Activated naive CD8-positive, alpha-beta T cell (primary cell): ENCODE results near the gene MPZL1.

Source experiments
- H3K27ac Mint-ChIP-seq: one replicate; pipeline ENCODE4 v1.8.0; 2021; ENCODE audit warnings: mixed read lengths
- H3K27me3 Mint-ChIP-seq: one replicate; pipeline ENCODE4 v1.8.0; 2021; ENCODE audit warnings: mixed read lengths
- H3K36me3 Mint-ChIP-seq: one replicate; pipeline ENCODE4 v1.8.0; 2021; ENCODE audit warnings: mixed read lengths
- H3K4me1 Mint-ChIP-seq: one replicate; pipeline ENCODE4 v1.8.0; 2021; ENCODE audit warnings: low read depth, mixed read lengths
- H3K4me3 Mint-ChIP-seq: one replicate; pipeline ENCODE4 v1.8.0; 2021; ENCODE audit warnings: mild to moderate bottlenecking, mixed read lengths
- H3K9me3 Mint-ChIP-seq: one replicate; pipeline ENCODE4 v1.8.0; 2021; ENCODE audit warnings: low read depth, mixed read lengths

Gene MPZL1

DNA sequence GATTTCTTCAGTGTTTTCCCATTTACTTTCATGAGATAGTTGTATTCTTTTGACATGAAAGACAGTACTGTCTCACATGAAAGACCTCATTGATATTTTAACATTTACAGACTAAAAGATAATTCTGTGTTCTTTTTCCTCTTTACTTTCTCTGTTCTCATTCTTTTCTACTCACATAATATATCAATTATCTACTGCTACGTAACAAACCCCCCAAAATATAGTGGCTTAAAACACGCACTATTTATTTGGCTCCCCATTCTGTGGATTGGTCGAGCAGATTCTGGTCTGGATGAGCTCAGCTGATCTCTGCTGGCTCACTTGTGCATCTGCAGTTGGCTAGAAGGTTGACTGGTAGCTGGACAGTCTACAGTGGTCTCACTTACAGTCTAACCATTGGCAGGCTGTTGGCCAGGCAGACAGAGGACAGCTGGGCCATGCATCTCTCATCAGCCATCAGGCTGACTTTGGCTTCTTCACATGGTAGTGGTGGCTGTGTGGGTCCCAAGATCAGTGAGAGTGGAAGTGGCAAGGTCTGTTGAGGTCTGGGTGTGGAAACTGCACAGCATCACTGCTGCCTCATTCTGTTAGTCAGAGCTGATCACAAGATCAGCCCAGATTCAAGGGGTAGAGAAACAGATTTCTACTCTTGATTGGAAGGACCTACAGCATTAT is 63.2 kb downstream of the MPZL1 start:
- H3K36me3 Mint-ChIP-seq = peaks cover 25% of the 10 kb centered on the region
- H3K27me3 Mint-ChIP-seq = no peaks in the 10 kb centered on the region
- H3K27ac Mint-ChIP-seq = no peak overlapping the region
- no peaks in the 10 kb centered on the region for H3K4me1 Mint-ChIP-seq
- H3K4me3 Mint-ChIP-seq = no peak overlapping the region
- H3K9me3 Mint-ChIP-seq = peaks cover 10% of the 10 kb centered on the region

DNA sequence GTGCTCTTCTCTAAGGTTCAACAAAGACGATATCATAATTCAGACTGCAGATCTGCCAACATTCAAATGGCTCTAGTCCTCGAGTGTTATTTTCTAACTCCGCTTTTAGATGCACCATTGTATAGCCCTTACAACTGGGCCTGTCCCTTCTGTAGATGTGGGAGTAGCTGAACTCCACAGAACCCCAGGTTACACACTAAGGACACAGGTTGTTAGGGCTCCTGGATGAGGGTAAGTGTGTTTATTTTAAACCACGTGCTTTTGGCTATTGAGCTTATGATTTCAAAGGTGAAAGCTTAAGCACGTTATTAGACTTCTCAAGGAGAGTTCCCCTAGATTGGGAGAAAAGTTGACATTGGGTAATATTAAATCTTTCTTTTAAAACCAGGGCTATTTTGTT is 64.7 kb downstream of the MPZL1 start:
- Mint-ChIP-seq H3K9me3 (no peaks in the 10 kb centered on the region), H3K36me3 (peaks cover 16% of the 10 kb centered on the region), H3K27me3 (no peaks in the 10 kb centered on the region), H3K4me1 (no peaks in the 10 kb centered on the region), H3K27ac (no peak overlapping the region), H3K4me3 (no peak overlapping the region)

DNA sequence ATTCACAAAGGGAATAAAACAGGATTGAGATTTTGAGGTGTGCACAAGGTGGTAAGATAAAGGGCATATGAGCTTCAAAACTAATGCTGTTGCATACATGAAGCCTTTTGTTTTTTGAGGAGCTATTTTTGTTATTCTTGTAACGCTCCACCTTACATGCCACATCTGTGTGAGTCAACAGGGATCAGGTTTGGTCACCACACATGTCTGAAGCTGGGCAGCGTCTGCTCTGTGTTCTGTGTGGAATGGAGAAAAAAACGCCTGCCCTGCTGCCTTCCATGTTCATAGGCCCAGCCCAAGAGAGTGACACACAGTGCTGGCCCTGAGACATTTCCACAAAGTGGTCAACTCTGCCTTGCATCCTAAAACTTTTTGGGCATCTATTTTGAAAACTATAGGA is 67.7 kb downstream of the MPZL1 start:
- H3K27ac Mint-ChIP-seq = no peak overlapping the region
- H3K36me3 Mint-ChIP-seq = peaks cover 18% of the 10 kb centered on the region
- H3K4me3 Mint-ChIP-seq = no peak overlapping the region
- H3K4me1 Mint-ChIP-seq = no peaks in the 10 kb centered on the region
- H3K9me3 Mint-ChIP-seq = no peaks in the 10 kb centered on the region
- no peaks in the 10 kb centered on the region for H3K27me3 Mint-ChIP-seq

DNA sequence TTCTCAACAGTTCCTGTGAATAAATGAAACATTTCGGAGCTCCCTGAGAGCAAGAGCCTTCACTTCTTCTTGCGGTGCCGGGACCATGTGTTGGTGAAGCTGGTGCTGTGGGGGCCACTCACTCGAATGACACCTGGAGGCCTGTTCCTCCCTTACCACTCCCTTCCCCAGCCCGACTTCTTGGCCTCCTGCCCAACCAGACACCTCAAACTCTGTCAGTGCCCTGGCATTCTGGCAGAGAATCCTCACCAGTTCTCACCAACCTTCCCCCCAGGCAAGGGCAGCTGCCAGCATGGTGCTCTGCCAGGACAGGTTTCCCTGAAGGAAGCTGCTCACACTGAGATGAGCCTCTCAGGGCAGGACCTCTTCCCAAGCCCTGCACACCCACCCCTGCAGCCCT is 68.3 kb downstream of the MPZL1 start:
- no peaks in the 10 kb centered on the region for H3K4me1 Mint-ChIP-seq
- H3K9me3 Mint-ChIP-seq = no peaks in the 10 kb centered on the region
- H3K27me3 Mint-ChIP-seq = no peaks in the 10 kb centered on the region
- H3K36me3 Mint-ChIP-seq = peaks cover 16% of the 10 kb centered on the region
- H3K27ac Mint-ChIP-seq = no peak overlapping the region
- H3K4me3 Mint-ChIP-seq = no peak overlapping the region

DNA sequence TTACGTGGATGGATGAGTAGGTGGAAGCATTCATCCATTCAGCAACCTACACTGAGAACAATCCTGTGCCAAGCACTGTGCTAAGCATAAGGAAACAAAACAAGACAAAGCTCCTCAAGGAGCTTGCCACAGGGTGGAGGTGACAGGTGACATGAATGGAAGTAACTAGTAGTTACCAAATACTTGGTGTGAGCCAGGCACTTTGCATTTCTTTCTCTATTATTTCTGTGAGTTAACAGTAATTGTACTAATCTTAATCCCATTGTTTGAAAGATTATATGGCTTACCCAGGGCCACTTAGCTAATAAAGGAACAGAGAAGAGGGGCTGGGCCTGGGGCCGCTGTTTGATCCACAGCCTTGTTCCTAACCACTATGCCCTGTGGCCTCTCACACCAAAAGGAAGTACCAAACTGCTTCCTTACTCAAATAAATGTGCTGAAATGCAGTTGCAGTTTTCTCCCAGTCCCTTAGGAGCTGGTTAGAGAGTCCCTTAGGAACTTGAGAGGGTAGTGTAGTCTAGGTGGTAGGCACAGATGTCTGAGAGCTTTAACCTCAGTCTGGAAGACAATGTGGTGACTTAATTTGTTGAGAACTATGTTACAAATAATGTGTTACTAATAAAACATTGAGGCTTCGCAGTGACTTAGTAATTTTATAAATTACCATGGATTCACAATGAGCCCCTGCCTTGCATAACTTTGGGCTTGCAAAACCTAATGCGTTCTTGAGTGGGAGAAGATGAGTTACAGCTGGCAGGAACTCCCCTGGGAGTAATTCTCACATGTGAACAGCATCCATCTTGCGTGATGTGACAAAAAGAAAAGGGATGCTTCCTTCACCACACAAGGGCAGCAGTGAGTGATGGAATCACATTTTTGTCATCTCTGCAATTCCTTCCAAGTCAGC is 69.8 kb downstream of the MPZL1 start:
- Mint-ChIP-seq H3K4me1 (no peaks in the 10 kb centered on the region), H3K4me3 (no peak overlapping the region), H3K27me3 (no peaks in the 10 kb centered on the region), H3K36me3 (peaks cover 14% of the 10 kb centered on the region), H3K9me3 (no peaks in the 10 kb centered on the region), H3K27ac (no peak overlapping the region)

DNA sequence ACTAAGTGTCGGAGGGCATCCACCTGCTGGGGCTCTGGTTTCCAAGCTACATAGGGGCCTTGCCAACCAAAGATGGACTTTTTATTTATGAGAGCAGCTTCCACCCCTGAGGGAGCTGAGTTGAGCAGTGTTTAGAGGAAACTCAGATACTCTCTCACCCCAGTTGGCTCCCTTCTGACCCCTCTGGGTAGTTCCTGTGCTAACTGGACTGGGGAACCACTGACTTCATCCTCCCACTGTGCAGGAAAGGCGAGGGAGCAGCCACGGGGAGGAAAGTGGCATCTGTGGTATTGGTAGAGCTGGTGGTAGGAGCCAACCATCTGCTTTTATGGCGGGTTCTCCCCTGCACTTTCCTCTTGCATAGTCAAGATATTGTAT is 70.4 kb downstream of the MPZL1 start:
- no peak overlapping the region for H3K27ac Mint-ChIP-seq
- H3K4me1 Mint-ChIP-seq = peaks cover 4% of the 10 kb centered on the region
- no peak overlapping the region for H3K4me3 Mint-ChIP-seq
- H3K9me3 Mint-ChIP-seq = no peaks in the 10 kb centered on the region
- H3K27me3 Mint-ChIP-seq = no peaks in the 10 kb centered on the region
- peaks cover 14% of the 10 kb centered on the region for H3K36me3 Mint-ChIP-seq

DNA sequence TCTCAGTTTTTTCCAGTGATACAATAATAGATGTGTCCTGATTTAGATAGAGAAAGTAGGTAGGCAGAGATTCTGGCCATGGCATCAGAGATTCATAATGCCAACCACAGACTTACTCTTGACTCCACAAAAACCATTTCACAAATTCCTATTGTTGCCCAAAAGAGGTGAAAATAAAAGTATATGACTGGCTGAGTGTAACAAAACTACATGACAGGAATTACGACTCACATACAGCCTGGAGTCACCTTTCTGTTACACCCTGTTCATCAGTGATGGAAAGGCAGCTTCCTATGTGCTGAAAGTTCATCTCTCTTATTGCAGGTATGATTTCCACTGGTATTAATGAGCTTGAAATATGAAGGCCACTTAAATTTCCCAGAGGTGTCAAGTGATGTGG is 72.3 kb downstream of the MPZL1 start:
- Mint-ChIP-seq H3K27ac (no peak overlapping the region), H3K4me3 (no peak overlapping the region), H3K4me1 (peaks cover 4% of the 10 kb centered on the region), H3K27me3 (no peaks in the 10 kb centered on the region), H3K9me3 (no peaks in the 10 kb centered on the region), H3K36me3 (peaks cover 7% of the 10 kb centered on the region)

DNA sequence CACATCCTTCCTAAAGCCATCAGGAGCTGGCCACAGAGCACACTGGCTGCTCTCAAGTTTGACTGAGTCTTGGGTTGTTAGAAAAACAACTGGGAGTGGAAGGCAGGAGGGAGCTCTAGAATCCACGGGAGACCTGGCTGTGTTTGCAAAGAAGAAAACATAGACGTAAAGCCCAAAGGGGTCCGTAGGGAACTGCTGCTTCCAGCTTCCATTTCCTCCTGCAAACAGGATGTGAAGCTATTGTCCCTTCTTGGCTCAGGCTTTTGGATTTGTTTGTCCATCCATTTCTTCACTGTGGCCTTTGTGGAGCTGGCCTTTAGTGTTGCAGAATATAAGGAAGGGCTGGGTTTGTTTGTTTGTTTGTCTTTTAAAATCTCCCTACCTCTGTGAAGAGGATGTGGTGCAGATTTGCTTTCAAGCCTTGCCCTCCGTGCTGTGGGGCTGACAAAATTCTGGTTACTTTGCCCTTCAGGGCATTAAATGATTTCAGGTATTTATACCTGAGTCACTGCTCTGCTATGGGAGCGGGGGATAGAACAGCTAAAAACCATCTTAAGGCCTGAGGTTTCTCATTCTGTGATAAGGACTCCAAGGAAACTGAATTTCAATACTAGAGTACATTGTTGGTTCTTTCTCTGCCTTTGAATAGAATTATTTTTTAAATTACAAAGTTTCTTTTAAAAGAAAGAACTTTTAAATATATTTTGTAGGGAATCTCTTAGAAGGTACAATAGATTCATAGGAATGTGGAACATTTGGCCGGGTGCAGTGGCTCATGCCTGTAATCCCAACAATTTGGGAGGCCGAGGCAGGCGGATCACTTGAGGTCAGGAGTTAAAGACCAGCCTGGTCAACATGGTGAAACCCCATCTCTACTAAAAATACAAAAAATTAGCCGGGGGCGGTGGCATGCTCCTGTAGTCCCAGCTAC is 74.3 kb downstream of the MPZL1 start:
- Mint-ChIP-seq H3K36me3 (peaks cover 4% of the 10 kb centered on the region), H3K9me3 (no peaks in the 10 kb centered on the region), H3K27me3 (no peaks in the 10 kb centered on the region), H3K4me3 (no peak overlapping the region), H3K27ac (no peak overlapping the region), H3K4me1 (peaks cover 4% of the 10 kb centered on the region)

DNA sequence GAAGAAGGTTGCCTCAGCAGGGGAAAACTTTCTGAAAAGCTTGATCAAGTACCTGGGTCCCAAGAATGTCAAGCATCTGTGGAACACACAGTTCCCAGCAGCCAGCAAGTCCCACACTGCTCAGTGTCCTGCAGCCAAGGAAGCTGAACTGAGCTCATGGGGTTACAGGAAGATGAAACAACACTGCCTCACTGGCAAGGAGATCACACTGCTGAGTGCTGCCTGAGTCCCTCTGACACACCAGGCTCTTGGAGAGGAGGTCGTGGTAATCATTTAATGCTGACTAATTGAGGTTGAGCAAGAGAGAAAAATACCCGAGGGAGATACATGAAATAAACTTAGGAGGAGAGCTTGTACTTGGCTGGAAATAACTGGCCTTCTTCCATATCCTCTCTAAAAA is 75.2 kb downstream of the MPZL1 start:
- peaks cover 4% of the 10 kb centered on the region for H3K4me1 Mint-ChIP-seq
- peak overlapping the region; percentile 18 for H3K27ac Mint-ChIP-seq
- H3K9me3 Mint-ChIP-seq = no peaks in the 10 kb centered on the region
- H3K4me3 Mint-ChIP-seq = no peak overlapping the region
- H3K36me3 Mint-ChIP-seq = peaks cover 4% of the 10 kb centered on the region
- H3K27me3 Mint-ChIP-seq = no peaks in the 10 kb centered on the region

DNA sequence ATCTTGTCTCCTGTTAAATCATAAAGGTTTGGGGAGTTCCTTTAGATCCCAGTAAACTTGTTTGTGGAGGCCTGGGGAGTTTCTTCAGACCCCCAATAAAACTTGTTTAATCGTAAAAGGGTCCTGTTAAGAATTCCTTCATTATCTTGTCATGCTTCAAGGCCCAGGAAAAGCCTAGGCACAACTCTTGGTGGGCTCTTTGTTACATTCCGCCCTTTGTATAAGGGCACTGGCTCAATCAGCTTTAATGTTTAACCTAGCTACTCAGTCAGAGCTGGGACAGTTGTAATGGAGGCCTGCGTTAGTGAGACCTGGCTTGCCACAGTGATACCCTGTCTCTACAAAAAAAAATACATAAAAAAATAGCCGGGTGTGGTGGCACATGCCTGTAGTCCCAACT is 77.2 kb downstream of the MPZL1 start:
- H3K27ac Mint-ChIP-seq = no peak overlapping the region
- no peaks in the 10 kb centered on the region for H3K9me3 Mint-ChIP-seq
- H3K4me1 Mint-ChIP-seq = peaks cover 8% of the 10 kb centered on the region
- H3K36me3 Mint-ChIP-seq = no peaks in the 10 kb centered on the region
- H3K27me3 Mint-ChIP-seq = no peaks in the 10 kb centered on the region
- no peak overlapping the region for H3K4me3 Mint-ChIP-seq

DNA sequence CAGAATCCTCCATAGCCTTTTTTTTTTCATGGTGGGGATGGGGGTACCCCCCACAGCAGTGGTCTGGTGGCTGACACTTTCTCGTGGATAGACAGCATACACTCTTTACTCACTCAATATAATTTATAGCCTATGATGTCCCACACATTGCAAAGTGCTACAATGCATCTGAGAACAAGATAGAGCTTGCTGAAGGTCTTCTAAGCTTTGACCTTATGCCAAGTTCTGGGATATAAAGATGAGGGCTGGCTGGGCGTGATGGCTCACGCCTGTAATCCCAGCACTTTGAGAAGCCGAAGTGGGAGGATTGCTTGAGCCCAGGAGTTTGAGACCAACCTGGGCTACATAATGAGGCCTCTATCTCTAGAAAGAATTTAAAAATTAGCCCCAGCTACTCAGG is 78.0 kb downstream of the MPZL1 start:
- no peaks in the 10 kb centered on the region for H3K36me3 Mint-ChIP-seq
- H3K27ac Mint-ChIP-seq = no peak overlapping the region
- H3K9me3 Mint-ChIP-seq = no peaks in the 10 kb centered on the region
- H3K4me1 Mint-ChIP-seq = peaks cover 16% of the 10 kb centered on the region
- H3K4me3 Mint-ChIP-seq = no peak overlapping the region
- H3K27me3 Mint-ChIP-seq = no peaks in the 10 kb centered on the region

DNA sequence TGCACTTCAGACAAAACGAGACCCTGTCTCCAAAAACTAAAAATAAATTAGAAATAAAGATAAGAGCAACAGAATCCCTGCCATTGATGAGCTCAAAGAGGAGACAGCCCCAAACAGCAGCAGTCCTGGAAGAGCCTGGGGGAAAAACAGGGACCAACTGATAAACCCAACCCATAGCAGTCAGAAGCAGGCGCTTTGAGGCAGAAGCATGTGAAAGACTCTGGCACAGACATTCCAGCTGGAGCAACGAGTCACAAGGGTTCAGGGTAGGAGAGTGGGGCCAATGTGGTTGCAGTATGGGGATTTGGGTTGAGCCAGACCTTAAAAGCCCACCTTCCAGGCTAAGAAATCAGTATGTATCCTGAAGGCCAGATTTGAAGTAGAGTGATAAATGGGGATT is 78.5 kb downstream of the MPZL1 start:
- Mint-ChIP-seq H3K36me3 (no peaks in the 10 kb centered on the region), H3K9me3 (no peaks in the 10 kb centered on the region), H3K4me1 (peaks cover 21% of the 10 kb centered on the region)

DNA sequence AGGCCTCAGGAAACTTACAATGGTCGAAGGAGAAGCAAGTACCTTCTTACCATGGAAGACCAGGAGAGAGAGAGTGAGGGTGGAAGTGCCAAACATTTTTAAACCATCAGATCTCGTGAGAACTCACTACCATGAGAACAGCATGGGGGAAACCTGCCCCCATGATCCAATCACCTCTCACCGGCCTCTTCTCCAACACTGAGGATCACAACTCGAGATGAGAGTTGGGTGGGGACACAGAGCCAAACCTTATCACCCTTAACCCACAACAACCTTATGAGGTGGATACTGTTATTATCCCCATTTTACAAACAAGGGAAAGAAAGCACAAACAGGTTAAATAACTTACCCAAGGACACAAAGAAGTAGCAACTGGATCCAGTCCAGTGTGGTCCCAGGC is 80.5 kb downstream of the MPZL1 start:
- Mint-ChIP-seq H3K27me3 (no peaks in the 10 kb centered on the region), H3K27ac (no peak overlapping the region), H3K36me3 (no peaks in the 10 kb centered on the region), H3K4me3 (no peak overlapping the region), H3K9me3 (no peaks in the 10 kb centered on the region), H3K4me1 (peaks cover 24% of the 10 kb centered on the region)

More for the DNA sequence above, 78.5 kb downstream of the MPZL1 start:
- Mint-ChIP-seq H3K4me3 (no peak overlapping the region), H3K27ac (no peak overlapping the region), H3K27me3 (no peaks in the 10 kb centered on the region)

DNA sequence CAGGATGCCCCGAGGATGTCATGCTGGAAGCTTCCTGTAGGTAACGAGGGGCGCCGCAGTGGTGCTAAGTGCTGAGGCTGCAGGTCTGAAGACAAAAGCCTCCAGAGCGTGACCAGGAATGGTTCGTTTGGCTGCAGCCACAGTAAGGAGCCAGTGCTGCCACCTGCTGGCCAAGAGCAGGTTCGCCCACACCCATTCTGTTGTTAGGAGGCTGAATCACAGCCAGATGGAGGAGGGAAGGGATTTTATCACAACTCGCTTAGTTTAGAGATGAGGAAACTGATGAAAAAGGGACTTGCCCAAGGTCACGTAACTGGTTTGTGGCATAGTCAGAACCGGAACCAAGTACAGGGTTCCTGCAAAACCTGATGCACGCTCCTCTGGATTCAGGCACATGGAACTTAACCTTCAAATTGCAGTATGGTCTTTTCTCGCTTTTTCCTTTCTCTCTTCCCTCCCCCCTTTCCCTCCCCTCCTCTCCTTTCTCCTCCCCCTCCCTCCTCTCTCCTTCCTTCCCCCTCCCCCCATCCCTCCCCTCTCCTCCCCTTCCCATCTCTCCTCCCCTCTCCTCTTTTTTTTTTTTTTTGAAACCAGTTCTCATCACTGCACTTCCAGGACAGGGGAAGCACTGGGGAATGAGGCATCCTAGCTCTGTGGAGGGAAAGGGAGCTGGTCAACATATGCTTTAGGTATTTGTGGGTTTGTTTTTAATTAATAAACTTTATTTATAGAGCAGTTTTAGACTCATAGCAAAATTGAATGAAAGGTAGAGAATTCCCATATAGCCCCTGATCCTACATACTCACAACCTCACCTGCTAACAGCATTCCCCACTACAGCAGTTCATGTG is 81.8 kb downstream of the MPZL1 start:
- Mint-ChIP-seq H3K27me3 (no peaks in the 10 kb centered on the region), H3K27ac (no peak overlapping the region), H3K36me3 (no peaks in the 10 kb centered on the region), H3K4me3 (no peak overlapping the region), H3K9me3 (no peaks in the 10 kb centered on the region), H3K4me1 (peaks cover 24% of the 10 kb centered on the region)
